Loucy (cell line): Measurements from ENCODE around the gene GPR35.

Experiments
- H2AFZ ChIP-seq: fragments of 200-600 bp; sonication (generic); 2 replicates; pipeline ENCODE4 v1.6.0; 2016; ENCODE audit warnings: antibody characterized with exemption, mild to moderate bottlenecking, low read length, moderate library complexity
- H3F3A ChIP-seq: fragments of 200-600 bp; 2 replicates; pipeline ENCODE4 v1.6.0; 2016; ENCODE audit warnings: antibody characterized with exemption, low read depth, mild to moderate bottlenecking
- H3K27me3 ChIP-seq: fragments of 200-600 bp; sonication (generic); 2 replicates; pipeline ENCODE4 v1.6.1; 2014; ENCODE audit warnings: low read length, mild to moderate bottlenecking; ENCODE audit not compliant: insufficient read depth, poor library complexity, severe bottlenecking
- H3K36me3 ChIP-seq: fragments of 200-600 bp; sonication (generic); 2 replicates; pipeline ENCODE4 v1.6.1; 2016; ENCODE audit warnings: low read length; ENCODE audit not compliant: insufficient read depth
- H3K4me1 ChIP-seq: fragments of 200-600 bp; sonication (generic); 2 replicates; pipeline ENCODE4 v1.5.1; 2014; ENCODE audit warnings: low read length, mild to moderate bottlenecking; ENCODE audit not compliant: insufficient read depth, poor library complexity, severe bottlenecking
- H3K4me2 ChIP-seq: fragments of 200-600 bp; sonication (generic); 2 replicates; pipeline ENCODE4 v1.6.0; 2014; ENCODE audit warnings: antibody characterized with exemption, low read length, low read depth, mild to moderate bottlenecking; ENCODE audit not compliant: poor library complexity, severe bottlenecking
- H3K4me3 ChIP-seq: fragments of 200-600 bp; sonication (generic); 2 replicates; pipeline ENCODE4 v1.5.1; 2014; ENCODE audit warnings: low read length, mild to moderate bottlenecking, mixed read lengths; ENCODE audit not compliant: poor library complexity, severe bottlenecking
- H3K79me2 ChIP-seq: fragments of 200-600 bp; sonication (generic); 2 replicates; pipeline ENCODE4 v1.6.1; 2014; ENCODE audit warnings: low read length; ENCODE audit not compliant: insufficient read depth
- H3K9ac ChIP-seq: fragments of 200-600 bp; sonication (generic); 2 replicates; pipeline ENCODE4 v1.6.0; 2014; ENCODE audit warnings: mild to moderate bottlenecking, low read depth, low read length, moderate library complexity; ENCODE audit not compliant: poor library complexity, severe bottlenecking
- H3K9me2 ChIP-seq: fragments of 200-600 bp; sonication (generic); replicated peaks from 2 replicates; pipeline ENCODE4 v1.6.1; 2016; ENCODE audit warnings: low read depth, low read length, mixed read lengths
- H3K9me3 ChIP-seq: fragments of 200-600 bp; sonication (generic); 2 replicates; pipeline ENCODE4 v1.6.1; 2014; ENCODE audit warnings: mild to moderate bottlenecking, antibody characterized with exemption, low read length, low read depth; ENCODE audit not compliant: insufficient read depth
- H4K20me1 ChIP-seq: fragments of 200-600 bp; sonication (generic); 2 replicates; pipeline ENCODE4 v1.6.0; 2014; ENCODE audit warnings: antibody characterized with exemption, low read length, mild to moderate bottlenecking; ENCODE audit not compliant: insufficient read depth, poor library complexity, severe bottlenecking
- EZH2phosphoT487 ChIP-seq: fragments of 200-600 bp; IDR thresholded peaks from 2 replicates; pipeline ENCODE4 v1.6.1; 2018; ENCODE audit warnings: antibody characterized with exemption, mild to moderate bottlenecking, moderate library complexity, borderline replicate concordance
- TF ChIP-seq, protein P1 (sequence below): fragments of 200-600 bp; sonication (generic); conservative IDR thresholded peaks from 2 replicates; pipeline ENCODE4 v1.5.1; 2014; ENCODE audit warnings: mild to moderate bottlenecking, antibody characterized with exemption, low read length

Gene GPR35

DNA sequence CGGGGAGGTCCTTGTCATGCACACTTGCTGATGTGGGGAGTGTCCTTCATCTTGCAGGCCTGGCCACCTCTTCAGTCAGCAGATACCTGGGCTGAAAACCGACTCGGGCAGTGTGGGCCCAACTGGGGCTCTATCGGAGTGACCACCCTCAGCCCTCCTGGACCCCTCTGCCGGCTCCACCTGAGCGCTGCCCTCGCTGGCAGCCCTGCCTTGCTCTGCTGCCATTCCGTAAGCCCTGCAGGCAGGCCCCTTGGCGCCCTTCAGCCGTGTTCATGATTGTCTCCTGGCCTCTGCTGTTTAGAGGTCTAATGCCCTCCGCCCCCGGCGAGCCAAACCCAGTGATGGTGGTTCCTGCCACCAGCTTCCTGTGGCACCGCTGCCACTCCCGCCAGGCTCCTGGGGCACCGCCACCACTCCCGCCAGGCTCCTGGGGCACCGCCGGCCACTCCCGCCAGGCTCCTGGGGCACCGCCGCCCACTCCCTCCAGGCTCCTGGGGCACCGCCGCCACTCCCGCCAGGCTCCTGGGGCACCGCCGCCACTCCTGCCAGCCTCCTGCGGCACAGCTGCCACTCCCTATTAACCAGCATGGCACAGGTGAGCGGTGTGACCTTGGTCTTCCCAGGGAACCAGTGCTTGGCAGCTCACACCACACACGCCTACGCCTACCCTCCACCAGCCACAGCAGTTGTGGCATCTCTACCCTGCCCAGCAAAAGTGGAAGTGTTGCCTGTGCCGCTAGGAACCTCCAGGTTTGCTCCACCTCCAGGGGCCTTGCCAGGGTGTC is 22.8 kb upstream of the GPR35 start:
- no peaks in the 10 kb centered on the region for H3K79me2 ChIP-seq
- H4K20me1 ChIP-seq, result no peaks in the 10 kb centered on the region
- no peaks in the 10 kb centered on the region for H3K9me2 ChIP-seq
- H2AFZ ChIP-seq, result no peak overlapping the region
- H3K27me3 ChIP-seq, result no peaks in the 10 kb centered on the region
- no peaks in the 10 kb centered on the region for H3K9me3 ChIP-seq
- no peak overlapping the region for H3K4me3 ChIP-seq
- TF ChIP-seq, protein P1, sequence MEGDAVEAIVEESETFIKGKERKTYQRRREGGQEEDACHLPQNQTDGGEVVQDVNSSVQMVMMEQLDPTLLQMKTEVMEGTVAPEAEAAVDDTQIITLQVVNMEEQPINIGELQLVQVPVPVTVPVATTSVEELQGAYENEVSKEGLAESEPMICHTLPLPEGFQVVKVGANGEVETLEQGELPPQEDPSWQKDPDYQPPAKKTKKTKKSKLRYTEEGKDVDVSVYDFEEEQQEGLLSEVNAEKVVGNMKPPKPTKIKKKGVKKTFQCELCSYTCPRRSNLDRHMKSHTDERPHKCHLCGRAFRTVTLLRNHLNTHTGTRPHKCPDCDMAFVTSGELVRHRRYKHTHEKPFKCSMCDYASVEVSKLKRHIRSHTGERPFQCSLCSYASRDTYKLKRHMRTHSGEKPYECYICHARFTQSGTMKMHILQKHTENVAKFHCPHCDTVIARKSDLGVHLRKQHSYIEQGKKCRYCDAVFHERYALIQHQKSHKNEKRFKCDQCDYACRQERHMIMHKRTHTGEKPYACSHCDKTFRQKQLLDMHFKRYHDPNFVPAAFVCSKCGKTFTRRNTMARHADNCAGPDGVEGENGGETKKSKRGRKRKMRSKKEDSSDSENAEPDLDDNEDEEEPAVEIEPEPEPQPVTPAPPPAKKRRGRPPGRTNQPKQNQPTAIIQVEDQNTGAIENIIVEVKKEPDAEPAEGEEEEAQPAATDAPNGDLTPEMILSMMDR, result no peak
- no peak for TF ChIP-seq EZH2phosphoT487
- no peak overlapping the region for H3K4me2 ChIP-seq
- peaks cover 11% of the 10 kb centered on the region; the same call in 1 of the 2 replicates for H3K36me3 ChIP-seq
- no peak overlapping the region for H3K9ac ChIP-seq
- H3F3A ChIP-seq, result no peaks in the 10 kb centered on the region
- no peaks in the 10 kb centered on the region for H3K4me1 ChIP-seq

DNA sequence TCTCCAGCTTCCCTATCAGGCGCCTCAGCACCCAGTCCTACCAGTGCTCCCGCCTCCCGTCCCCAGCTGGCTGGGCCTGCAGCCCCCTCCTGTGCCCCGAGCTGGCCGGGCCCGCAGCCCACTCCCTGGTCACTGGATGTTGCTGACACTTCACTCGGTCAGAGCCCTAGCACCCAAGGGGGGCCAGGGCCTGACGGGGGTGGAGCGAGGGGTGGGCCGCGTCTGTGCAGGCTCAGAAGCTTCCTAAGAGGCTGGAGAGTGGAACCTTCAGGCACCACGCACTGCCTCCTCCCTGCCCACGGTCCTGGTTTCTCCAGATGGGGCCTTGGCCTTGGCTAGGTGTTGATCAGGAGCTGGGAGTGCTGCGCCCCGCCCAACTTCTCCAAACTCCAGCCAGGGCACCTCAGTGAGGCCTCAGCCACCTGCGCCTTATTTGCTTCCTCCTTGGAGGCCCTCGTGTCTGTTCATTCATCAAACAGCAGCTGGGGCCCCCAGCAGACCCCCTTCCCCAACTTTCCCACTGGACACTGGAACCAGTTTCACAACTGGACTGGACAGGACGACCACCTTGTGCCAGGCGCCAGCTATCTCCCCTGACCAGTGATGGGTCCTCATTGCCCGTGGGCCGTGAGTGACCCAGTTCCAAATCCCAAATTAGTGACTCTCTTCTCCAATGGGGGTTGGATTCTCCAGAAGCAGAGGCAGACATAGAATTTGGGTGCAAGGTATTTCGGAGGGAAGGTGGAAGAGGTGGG is 22.0 kb upstream of the GPR35 start:
- Histone ChIP-seq H3K9me2 (no peaks in the 10 kb centered on the region), H3K79me2 (no peaks in the 10 kb centered on the region), H3K4me3 (no peak overlapping the region), H3K27me3 (no peaks in the 10 kb centered on the region), H3K9ac (no peak overlapping the region), H4K20me1 (no peaks in the 10 kb centered on the region), H3K36me3 (peaks cover 7% of the 10 kb centered on the region; the same call in 1 of the 2 replicates), H3K4me1 (no peaks in the 10 kb centered on the region), H3K9me3 (no peaks in the 10 kb centered on the region), H3F3A (no peaks in the 10 kb centered on the region), H3K4me2 (no peak overlapping the region), H2AFZ (no peak overlapping the region)
- TF ChIP-seq, protein P1, result no peak
- no peak for TF ChIP-seq EZH2phosphoT487

DNA sequence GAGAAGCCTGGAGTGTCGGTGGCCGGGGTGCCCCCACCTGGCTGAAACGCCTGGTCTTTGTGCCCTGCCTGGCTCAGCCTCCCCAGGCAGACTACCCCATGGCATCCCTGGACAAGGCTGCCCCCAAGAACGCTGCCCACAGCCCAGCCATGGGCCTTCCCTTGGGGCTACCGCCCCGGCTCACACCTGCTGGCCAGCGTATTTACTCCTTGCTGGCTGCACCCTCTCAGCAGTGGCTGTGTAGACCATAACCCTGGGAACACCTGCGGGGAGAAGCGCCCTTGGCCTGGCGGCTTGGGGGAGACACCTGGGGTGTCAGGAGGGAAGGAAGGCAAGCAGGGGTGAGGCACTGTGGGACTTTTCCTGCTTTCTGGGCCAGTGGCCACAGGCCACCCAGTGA is 21.4 kb upstream of the GPR35 start:
- Histone ChIP-seq H3K4me3 (no peak overlapping the region), H3K27me3 (no peaks in the 10 kb centered on the region), H4K20me1 (no peaks in the 10 kb centered on the region), H3K9ac (no peak overlapping the region), H3K9me2 (no peaks in the 10 kb centered on the region), H3K79me2 (no peaks in the 10 kb centered on the region), H3K36me3 (peaks cover 1% of the 10 kb centered on the region; the same call in 1 of the 2 replicates), H2AFZ (no peak overlapping the region), H3K9me3 (no peaks in the 10 kb centered on the region), H3K4me1 (no peaks in the 10 kb centered on the region), H3F3A (no peaks in the 10 kb centered on the region), H3K4me2 (no peak overlapping the region)
- TF ChIP-seq, protein P1, result no peak
- TF ChIP-seq EZH2phosphoT487, result no peak
